Activated CD8-positive, alpha-beta T cell treated with anti-CD3 and anti-CD28 coated beads, Interleukin-2, amount 10 ng/mL, durations not matched to agents 7 days and 5 days (primary cell): ENCODE measurements around the gene PCDH9. TPM values are rescaled to one million over a fixed set of nuclear protein-coding genes. Genes with fewer than 3 reads are reported as not detected.
"Not testable (repeated sequence)": the region's sequence is repeated elsewhere in the genome, so short reads cannot be mapped to it uniquely, and the experiment has no call there.

Experiments
- ATAC-seq: fragments of 150-1000 bp; cut with Tn5 transposase; one replicate; pipeline ENCODE4 v1.10.0; 2021; ENCODE audit warnings: moderate library complexity
- CTCF ChIA-PET: fragments of 350-600 bp; sonication (Branson Sonifier 250); formaldehyde crosslinking; loops from one replicate; lab custom pipeline; 2021; ENCODE audit warnings: antibody characterized with exemption; lab: Charles Lee
- POLR2A ChIA-PET: fragments of 350-600 bp; sonication (Branson Sonifier 250); formaldehyde crosslinking; loops from one replicate; lab custom pipeline; 2021; ENCODE audit warnings: antibody characterized with exemption; lab: Charles Lee
- DNase-seq: peaks from one replicate; pipeline ENCODE4 v3.0.0-alpha.2; 2020
- H3K27ac Mint-ChIP-seq: one replicate; pipeline ENCODE4 v1.8.0; 2021; ENCODE audit warnings: mild to moderate bottlenecking, mixed read lengths
- H3K27me3 Mint-ChIP-seq: one replicate; pipeline ENCODE4 v1.8.0; 2021; ENCODE audit warnings: low read depth, mixed read lengths
- H3K36me3 Mint-ChIP-seq: one replicate; pipeline ENCODE4 v1.8.0; 2021; ENCODE audit warnings: low read depth, mixed read lengths
- H3K4me1 Mint-ChIP-seq: one replicate; pipeline ENCODE4 v1.8.0; 2021; ENCODE audit warnings: low read depth, mixed read lengths
- H3K4me3 Mint-ChIP-seq: one replicate; pipeline ENCODE4 v1.8.0; 2021; ENCODE audit warnings: mild to moderate bottlenecking, mixed read lengths
- H3K9me3 Mint-ChIP-seq: one replicate; pipeline ENCODE4 v1.8.0; 2022; ENCODE audit warnings: mixed read lengths; ENCODE audit not compliant: insufficient read depth
- total RNA-seq, 2 experiments: library from RNA; stranded (reverse); gene quantifications; one replicate each; pipeline ENCODE4 v1.2.3, GENCODE V29; 2021

PCDH9 gene
- total RNA-seq, 2 experiments from 2014 or later: 0.08 to 0.13 TPM

DNA sequence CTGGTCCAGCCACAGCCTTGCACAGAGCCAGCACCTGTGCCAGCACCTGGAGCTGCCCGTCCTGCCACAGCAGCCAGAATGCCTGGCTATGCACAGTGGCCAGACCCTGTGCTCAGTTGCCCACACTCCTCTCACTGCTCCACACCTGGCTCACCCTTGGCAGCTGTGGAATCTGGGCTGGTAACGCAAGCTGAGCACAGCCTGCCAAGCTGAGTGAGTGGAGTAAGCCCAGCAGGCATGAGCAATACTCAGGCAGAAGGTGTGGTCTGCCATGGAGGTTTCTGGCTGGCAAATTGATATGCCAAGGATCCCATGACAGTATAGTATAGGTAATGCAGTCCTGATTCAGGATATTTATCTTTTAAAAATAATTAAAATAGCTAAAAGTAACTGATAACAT, 122.2 kb downstream of the PCDH9 start:
- H3K9me3 Mint-ChIP-seq: no peaks in the 10 kb centered on the region
- DNase-seq (no peak), ATAC-seq (no peak)
- POLR2A ChIA-PET: no interaction called here
- H3K27me3 Mint-ChIP-seq: no peaks in the 10 kb centered on the region
- CTCF ChIA-PET: no interaction called here
- no peak overlapping the region for H3K4me3 Mint-ChIP-seq
- no peaks in the 10 kb centered on the region for H3K36me3 Mint-ChIP-seq
- H3K4me1 Mint-ChIP-seq: no peaks in the 10 kb centered on the region
- no peak overlapping the region for H3K27ac Mint-ChIP-seq

DNA sequence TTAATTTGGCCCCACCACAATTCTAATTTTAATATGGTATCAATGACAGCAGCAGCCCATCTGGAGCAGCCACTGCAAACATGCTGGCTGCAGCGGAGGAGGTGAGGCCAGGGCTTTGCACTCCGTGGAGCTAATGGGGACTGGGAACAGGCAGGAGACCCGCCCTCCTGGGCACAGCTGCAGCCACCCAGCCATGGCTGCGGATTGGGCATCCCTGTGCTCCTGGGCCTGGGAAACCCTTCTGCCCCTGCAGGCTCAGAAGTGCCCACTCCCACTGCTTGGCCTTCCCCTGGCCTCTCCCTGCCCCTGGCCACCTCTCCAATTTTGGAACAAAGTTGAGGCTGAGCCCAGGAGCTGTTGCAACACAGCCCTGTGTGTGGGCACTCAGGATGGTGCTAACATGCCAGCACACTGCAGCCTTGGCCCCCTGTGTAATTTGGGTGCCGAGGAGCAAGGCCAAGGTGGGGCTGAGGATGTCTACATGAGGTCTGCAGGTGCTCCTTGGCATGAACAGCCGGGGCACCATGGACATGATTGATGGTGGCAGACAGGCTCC, 123.6 kb downstream of the PCDH9 start:
- no peaks in the 10 kb centered on the region for H3K27me3 Mint-ChIP-seq
- H3K4me3 Mint-ChIP-seq: no peak overlapping the region
- no peaks in the 10 kb centered on the region for H3K36me3 Mint-ChIP-seq
- H3K4me1 Mint-ChIP-seq: no peaks in the 10 kb centered on the region
- ATAC-seq: no peak
- no peak for DNase-seq
- ChIA-PET CTCF (no interaction called here), POLR2A (no interaction called here)
- no peaks in the 10 kb centered on the region for H3K9me3 Mint-ChIP-seq
- no peak overlapping the region for H3K27ac Mint-ChIP-seq

GRCh38 chr13:67101730-67102467, 128.2 kb downstream of the PCDH9 start:
- Mint-ChIP-seq H3K4me3 (no peak overlapping the region), H3K4me1 (no peaks in the 10 kb centered on the region), H3K36me3 (no peaks in the 10 kb centered on the region), H3K27me3 (no peaks in the 10 kb centered on the region), H3K9me3 (no peaks in the 10 kb centered on the region), H3K27ac (no peak overlapping the region)
- ChIA-PET POLR2A (no interaction called here), CTCF (no interaction called here)
- ATAC-seq (no peak), DNase-seq (no peak)

GRCh38 chr13:67100730-67101129, 129.4 kb downstream of the PCDH9 start:
- Mint-ChIP-seq H3K27ac (no peak overlapping the region), H3K36me3 (no peaks in the 10 kb centered on the region), H3K4me1 (no peaks in the 10 kb centered on the region), H3K27me3 (no peaks in the 10 kb centered on the region), H3K4me3 (no peak overlapping the region), H3K9me3 (no peaks in the 10 kb centered on the region)
- ChIA-PET POLR2A (no interaction called here), CTCF (no interaction called here)
- ATAC-seq: no peak
- DNase-seq: no peak

DNA sequence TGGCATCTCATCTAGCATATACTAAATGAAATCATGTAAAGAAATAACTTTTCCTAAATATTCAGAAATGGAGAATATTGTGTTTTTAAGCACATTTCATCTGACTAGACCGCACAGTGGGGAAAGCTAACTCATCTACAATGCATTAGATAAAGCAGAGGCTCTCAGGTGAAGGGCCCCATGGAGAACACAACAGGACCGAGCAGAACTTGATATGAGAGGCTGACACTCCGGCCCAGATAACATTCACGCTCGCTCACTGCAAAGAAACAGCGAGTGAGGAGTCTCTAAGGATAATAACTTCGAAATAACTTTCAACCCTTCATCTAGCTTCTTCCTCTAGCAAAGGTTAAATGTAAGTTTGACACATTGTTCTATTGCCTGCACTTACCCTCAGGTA, 130.6 kb downstream of the PCDH9 start:
- ATAC-seq (no peak), DNase-seq (no peak)
- Mint-ChIP-seq H3K36me3 (no peaks in the 10 kb centered on the region), H3K27ac (no peak overlapping the region), H3K9me3 (no peaks in the 10 kb centered on the region), H3K4me3 (no peak overlapping the region), H3K27me3 (no peaks in the 10 kb centered on the region), H3K4me1 (no peaks in the 10 kb centered on the region)
- POLR2A ChIA-PET: no interaction called here
- CTCF ChIA-PET: no interaction called here

GRCh38 chr13:67097892-67098452, 132.2 kb downstream of the PCDH9 start:
- H3K9me3 Mint-ChIP-seq: no peaks in the 10 kb centered on the region
- no peak overlapping the region for H3K27ac Mint-ChIP-seq
- H3K4me1 Mint-ChIP-seq: no peaks in the 10 kb centered on the region
- ATAC-seq: no peak
- ChIA-PET CTCF (no interaction called here), POLR2A (no interaction called here)
- no peaks in the 10 kb centered on the region for H3K36me3 Mint-ChIP-seq
- H3K4me3 Mint-ChIP-seq: no peak overlapping the region
- DNase-seq: no peak
- no peaks in the 10 kb centered on the region for H3K27me3 Mint-ChIP-seq

- H3K4me3 Mint-ChIP-seq, H3K36me3 Mint-ChIP-seq, H3K27ac Mint-ChIP-seq, ATAC-seq, H3K9me3 Mint-ChIP-seq, POLR2A ChIA-PET, CTCF ChIA-PET, DNase-seq, H3K4me1 Mint-ChIP-seq, H3K27me3 Mint-ChIP-seq: not testable (repeated sequence)
Observed at GRCh38 chr13:67096893-67097292, 133.2 kb downstream of the PCDH9 start.

DNA sequence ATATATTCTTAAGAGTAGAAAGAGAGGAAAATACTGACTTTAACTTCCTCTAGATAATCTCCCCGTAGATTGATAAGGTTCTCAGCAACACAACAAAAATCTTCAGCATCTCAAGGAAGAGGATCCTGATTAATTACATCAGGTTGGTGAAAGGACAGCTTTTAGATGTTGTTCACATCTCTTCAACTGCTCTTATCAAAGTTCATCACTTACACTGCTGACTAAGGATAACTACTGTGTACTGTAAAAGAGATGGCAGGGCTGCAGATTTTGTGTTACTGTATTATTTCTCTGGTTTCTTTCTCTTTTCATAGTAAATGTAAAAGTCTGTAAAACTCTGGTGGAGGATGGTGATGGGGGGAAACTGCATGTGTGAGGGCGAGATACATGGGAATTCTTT, 133.7 kb downstream of the PCDH9 start:
- Mint-ChIP-seq H3K36me3 (no peaks in the 10 kb centered on the region), H3K4me1 (no peaks in the 10 kb centered on the region), H3K9me3 (no peaks in the 10 kb centered on the region), H3K4me3 (no peak overlapping the region), H3K27ac (no peak overlapping the region), H3K27me3 (no peaks in the 10 kb centered on the region)
- DNase-seq: no peak
- ChIA-PET CTCF (no interaction called here), POLR2A (no interaction called here)
- no peak for ATAC-seq

DNA sequence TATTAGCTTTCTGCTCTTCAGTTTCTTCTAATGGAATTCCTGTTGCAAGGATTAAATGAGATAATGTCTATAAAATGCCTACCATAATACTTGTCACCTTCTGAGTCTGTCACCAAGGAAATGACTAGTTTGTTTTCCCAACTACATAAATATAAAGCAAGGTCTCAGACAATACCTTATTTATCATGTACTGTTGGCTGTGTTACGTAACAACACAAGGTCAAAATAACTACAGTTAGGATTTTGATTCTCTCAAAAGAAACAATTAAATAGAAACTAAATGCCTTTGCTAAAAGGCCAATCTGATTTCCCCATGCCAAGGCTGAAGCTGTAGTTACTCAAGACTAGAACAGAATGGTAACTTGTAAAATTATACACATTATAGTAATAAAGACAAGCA, 134.5 kb downstream of the PCDH9 start:
- Mint-ChIP-seq H3K27me3 (no peaks in the 10 kb centered on the region), H3K9me3 (no peaks in the 10 kb centered on the region), H3K36me3 (no peaks in the 10 kb centered on the region), H3K4me3 (no peak overlapping the region), H3K4me1 (no peaks in the 10 kb centered on the region), H3K27ac (no peak overlapping the region)
- CTCF ChIA-PET: no interaction called here
- no peak for ATAC-seq
- DNase-seq: no peak
- POLR2A ChIA-PET: no interaction called here

- ATAC-seq (no peak), DNase-seq (no peak)
- ChIA-PET POLR2A (no interaction called here), CTCF (no interaction called here)
- H3K4me1 Mint-ChIP-seq: no peaks in the 10 kb centered on the region
- no peaks in the 10 kb centered on the region for H3K9me3 Mint-ChIP-seq
- H3K4me3 Mint-ChIP-seq: no peak overlapping the region
- no peak overlapping the region for H3K27ac Mint-ChIP-seq
- no peaks in the 10 kb centered on the region for H3K27me3 Mint-ChIP-seq
- H3K36me3 Mint-ChIP-seq: no peaks in the 10 kb centered on the region
Observed at GRCh38 chr13:67094952-67095351, 135.2 kb downstream of the PCDH9 start.

- Mint-ChIP-seq H3K9me3 (no peaks in the 10 kb centered on the region), H3K36me3 (no peaks in the 10 kb centered on the region), H3K4me1 (no peaks in the 10 kb centered on the region), H3K27me3 (no peaks in the 10 kb centered on the region), H3K27ac (no peak overlapping the region), H3K4me3 (no peak overlapping the region)
- no peak for DNase-seq
- POLR2A ChIA-PET: no interaction called here
- CTCF ChIA-PET: no interaction called here
- no peak for ATAC-seq
Observed at GRCh38 chr13:67094078-67094477, 136.1 kb downstream of the PCDH9 start.

- DNase-seq (no peak), ATAC-seq (no peak)
- Mint-ChIP-seq H3K36me3 (no peaks in the 10 kb centered on the region), H3K4me1 (no peaks in the 10 kb centered on the region), H3K4me3 (no peak overlapping the region), H3K27me3 (no peaks in the 10 kb centered on the region), H3K27ac (no peak overlapping the region), H3K9me3 (no peaks in the 10 kb centered on the region)
- CTCF ChIA-PET: no interaction called here
- POLR2A ChIA-PET: no interaction called here
Observed at GRCh38 chr13:67091603-67092002, 138.5 kb downstream of the PCDH9 start.
